Measurements from ENCODE around the gene OSMR.

Gene OSMR

DNA sequence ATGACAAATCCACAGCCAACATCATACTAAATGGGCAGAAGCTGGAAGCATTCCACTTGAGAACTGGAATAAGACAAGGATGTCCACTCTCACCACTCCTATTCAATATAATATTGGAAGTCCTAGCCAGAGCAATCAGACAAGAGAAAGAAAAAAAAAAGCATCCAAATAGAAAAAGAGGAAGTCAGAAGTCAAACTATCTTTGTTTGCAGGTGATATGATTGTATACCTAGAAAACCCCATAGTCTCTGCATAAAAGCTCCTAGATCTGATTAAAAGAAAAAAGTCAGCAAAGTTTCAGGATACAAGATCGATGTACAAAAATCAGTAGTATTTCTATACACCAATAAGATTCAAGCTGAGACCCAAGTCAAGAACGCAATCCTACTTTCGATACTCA lies 66.1 kb downstream of the OSMR start:
- POLR2A ChIA-PET (ENCODE audit: low non-redundant PET) = no interaction called here
- TF ChIP-seq, protein P1, sequence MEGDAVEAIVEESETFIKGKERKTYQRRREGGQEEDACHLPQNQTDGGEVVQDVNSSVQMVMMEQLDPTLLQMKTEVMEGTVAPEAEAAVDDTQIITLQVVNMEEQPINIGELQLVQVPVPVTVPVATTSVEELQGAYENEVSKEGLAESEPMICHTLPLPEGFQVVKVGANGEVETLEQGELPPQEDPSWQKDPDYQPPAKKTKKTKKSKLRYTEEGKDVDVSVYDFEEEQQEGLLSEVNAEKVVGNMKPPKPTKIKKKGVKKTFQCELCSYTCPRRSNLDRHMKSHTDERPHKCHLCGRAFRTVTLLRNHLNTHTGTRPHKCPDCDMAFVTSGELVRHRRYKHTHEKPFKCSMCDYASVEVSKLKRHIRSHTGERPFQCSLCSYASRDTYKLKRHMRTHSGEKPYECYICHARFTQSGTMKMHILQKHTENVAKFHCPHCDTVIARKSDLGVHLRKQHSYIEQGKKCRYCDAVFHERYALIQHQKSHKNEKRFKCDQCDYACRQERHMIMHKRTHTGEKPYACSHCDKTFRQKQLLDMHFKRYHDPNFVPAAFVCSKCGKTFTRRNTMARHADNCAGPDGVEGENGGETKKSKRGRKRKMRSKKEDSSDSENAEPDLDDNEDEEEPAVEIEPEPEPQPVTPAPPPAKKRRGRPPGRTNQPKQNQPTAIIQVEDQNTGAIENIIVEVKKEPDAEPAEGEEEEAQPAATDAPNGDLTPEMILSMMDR (conservative IDR thresholded peaks at IDR 0.05; ENCODE audit: low read depth) = no peak
- no peak overlapping the region for H3K27ac ChIP-seq
- CTCF ChIA-PET = no interaction called here
- DNase-seq (ENCODE audit: low spot score) = no peak

DNA sequence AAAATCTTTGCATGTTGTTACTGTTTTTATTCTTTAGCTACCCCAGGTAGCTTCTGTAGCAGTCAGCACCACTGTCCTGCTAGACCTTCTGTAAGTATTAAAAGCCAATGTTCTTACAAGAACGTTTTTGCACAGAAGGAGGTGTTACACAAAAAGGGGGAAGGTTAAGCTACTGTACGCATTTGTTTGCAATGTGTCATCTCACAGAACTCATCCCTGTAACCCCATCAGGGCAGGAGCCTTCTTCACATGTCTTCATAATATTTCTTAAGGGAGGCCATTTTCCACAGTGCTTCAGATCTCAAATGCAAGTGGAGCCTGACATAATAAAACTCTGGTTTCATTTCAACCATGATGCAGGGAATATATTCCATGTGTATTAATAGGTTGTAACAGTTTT lies 67.9 kb downstream of the OSMR start:
- no peak for DNase-seq (ENCODE audit: low spot score)
- ChIA-PET CTCF (interaction anchor here (0.5 kb wide), 1 partner anchor 407 kb away, joined by 4 read pairs; no protein-coding TSS in a partner anchor), POLR2A (ENCODE audit: low non-redundant PET) (no interaction called here)
- TF ChIP-seq, protein P1 (conservative IDR thresholded peaks at IDR 0.05; ENCODE audit: low read depth) = no peak
- H3K27ac ChIP-seq = no peak overlapping the region

DNA sequence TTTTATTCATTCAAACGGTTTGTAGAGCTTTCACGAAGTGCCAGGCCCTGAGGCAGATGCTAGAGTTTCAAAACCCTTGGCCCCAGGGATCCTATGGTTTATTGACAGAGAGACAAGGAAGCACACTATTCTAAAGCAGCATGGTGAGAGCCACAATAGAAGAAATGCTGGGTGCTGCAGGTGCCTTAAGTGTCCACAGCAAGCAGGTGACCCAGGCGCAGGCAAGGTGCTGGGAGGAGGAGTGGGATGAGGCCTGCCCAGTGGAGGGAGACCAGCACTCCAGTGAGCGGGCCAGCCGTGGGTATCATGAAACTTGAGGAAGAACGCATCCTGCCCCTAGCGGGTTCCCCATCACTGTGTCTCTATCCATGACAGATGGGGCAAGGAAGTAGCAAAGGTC lies 71.0 kb downstream of the OSMR start:
- POLR2A ChIA-PET (ENCODE audit: low non-redundant PET) = no interaction called here
- H3K27ac ChIP-seq = no peak overlapping the region
- no peak for DNase-seq (ENCODE audit: low spot score)
- CTCF ChIA-PET = no interaction called here
- TF ChIP-seq, protein P1 (conservative IDR thresholded peaks at IDR 0.05; ENCODE audit: low read depth) = no peak

DNA sequence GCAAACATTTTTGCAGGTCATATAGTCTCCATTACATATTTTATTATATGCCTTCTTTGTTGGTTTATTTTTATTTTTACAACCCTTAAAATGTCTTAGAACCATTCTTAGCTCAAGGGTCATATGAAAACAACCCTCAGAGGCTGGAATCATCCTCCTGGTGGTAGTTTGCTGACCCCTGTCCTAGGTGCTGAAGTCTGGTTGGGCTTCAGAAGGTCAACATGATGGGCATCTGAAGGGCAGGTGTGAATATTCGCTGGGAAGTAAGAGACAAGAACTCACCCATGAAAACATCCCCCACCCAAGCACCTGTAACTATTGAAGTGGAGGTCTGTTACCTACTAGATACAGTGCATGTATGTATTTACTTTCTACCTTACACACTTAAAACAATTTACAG lies 75.4 kb downstream of the OSMR start:
- ChIA-PET CTCF (interaction anchor here (1.4 kb wide), 1 partner anchor 501 kb away, joined by 7 read pairs; no protein-coding TSS in a partner anchor), POLR2A (ENCODE audit: low non-redundant PET) (no interaction called here)
- no peak overlapping the region for H3K27ac ChIP-seq
- TF ChIP-seq, protein P1 (conservative IDR thresholded peaks at IDR 0.05; ENCODE audit: low read depth) = no peak
- no peak for DNase-seq (ENCODE audit: low spot score)

DNA sequence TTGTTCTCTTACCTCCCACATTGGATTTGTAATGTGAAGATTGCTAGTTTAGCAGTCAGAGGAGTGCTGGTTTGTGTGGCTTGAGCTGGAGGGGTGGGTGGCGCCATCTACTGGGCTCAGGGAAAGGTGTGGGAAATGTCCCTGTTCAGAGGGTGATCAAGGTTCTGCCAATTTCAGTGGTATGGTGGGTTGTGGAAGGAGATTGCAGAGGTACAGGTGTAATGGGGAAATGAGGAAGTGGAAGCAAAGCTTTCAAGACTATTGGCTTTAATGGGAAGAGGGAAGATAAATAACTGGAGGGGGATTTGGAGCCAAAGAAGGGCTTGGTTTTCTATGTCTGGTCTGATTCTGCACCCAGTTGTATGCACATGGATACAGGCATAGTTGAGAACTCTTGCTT lies 76.4 kb downstream of the OSMR start:
- CTCF ChIA-PET = interaction anchor here (0.6 to 1.8 kb wide), 8 partner anchors 22 to 505 kb away, joined by 3 to 7 read pairs (median 4); no protein-coding TSS in a partner anchor
- peak; percentile 79 for DNase-seq (ENCODE audit: low spot score)
- POLR2A ChIA-PET (ENCODE audit: low non-redundant PET) = no interaction called here
- TF ChIP-seq, protein P1 (conservative IDR thresholded peaks at IDR 0.05; ENCODE audit: low read depth) = peak; percentile 94
- no peak overlapping the region for H3K27ac ChIP-seq

DNA sequence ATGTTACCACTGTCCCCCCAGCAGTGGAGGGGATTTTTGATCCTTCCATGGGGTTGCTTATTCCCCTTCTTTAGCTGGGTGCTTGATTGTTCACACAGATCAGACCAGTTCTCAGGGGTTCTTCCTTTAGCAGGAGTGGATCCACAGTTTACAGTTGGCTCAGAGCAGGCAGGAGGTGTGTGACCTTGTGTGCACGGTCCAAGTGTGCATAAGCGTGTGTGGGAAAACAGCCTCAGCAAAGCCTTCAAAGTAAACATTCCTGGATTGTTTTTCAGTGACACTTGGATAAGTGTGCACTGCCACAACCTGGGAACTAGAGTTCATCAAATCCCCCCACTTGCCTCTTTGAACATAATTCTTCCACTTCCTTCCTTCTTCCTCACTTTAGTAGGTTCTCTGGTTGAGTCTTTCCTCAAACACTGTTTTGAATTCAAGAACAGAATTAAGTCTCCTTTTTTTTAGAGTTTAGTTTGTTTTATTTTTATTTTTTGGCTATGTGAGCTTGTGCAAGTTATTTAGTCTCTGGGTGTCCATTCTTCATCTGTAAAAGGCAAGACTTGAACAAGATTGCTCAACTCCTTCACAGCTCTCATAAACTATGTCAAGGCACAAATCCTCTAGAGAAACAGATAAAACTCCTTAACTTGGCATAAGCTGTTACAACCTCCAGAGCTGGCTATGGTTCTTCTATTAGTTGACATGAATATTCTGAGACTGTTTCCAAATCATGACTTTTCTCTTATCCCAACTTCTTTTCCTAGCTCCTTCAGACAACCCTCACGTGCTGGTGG lies 78.0 kb downstream of the OSMR start:
- DNase-seq (ENCODE audit: low spot score) = no peak
- H3K27ac ChIP-seq = no peak overlapping the region
- TF ChIP-seq, protein P1 (conservative IDR thresholded peaks at IDR 0.05; ENCODE audit: low read depth) = no peak
- CTCF ChIA-PET = interaction anchor here (0.6 to 0.7 kb wide), 2 partner anchors 10 to 32 kb away, joined by 3 read pairs; no protein-coding TSS in a partner anchor
- POLR2A ChIA-PET (ENCODE audit: low non-redundant PET) = no interaction called here

Data from RWPE1 (cell line).